ENCODE data around the gene CROCC.

DNA sequence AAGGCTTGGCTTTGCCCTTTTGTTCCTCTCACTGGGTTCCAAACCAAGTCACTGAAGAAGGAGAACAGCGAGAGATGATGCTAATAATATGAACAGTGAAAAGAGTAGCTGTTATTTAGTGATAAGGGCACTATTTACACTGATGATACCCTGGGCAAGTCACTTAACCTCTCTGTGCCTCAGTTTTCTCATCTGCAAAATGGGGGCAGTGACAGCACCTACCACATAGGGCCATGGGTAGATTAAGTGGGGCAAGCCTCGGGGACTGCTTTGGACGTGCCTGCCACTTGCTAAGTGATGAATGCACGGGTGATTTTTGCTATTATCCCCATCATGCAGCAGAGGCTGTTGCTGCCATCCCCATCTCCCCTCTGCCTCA, 80.8 kb downstream of the CROCC start:
- TF ChIP-seq, protein P1, sequence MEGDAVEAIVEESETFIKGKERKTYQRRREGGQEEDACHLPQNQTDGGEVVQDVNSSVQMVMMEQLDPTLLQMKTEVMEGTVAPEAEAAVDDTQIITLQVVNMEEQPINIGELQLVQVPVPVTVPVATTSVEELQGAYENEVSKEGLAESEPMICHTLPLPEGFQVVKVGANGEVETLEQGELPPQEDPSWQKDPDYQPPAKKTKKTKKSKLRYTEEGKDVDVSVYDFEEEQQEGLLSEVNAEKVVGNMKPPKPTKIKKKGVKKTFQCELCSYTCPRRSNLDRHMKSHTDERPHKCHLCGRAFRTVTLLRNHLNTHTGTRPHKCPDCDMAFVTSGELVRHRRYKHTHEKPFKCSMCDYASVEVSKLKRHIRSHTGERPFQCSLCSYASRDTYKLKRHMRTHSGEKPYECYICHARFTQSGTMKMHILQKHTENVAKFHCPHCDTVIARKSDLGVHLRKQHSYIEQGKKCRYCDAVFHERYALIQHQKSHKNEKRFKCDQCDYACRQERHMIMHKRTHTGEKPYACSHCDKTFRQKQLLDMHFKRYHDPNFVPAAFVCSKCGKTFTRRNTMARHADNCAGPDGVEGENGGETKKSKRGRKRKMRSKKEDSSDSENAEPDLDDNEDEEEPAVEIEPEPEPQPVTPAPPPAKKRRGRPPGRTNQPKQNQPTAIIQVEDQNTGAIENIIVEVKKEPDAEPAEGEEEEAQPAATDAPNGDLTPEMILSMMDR (IDR thresholded peaks at IDR 0.05) = no peak
- TF ChIP-seq EP300 (IDR thresholded peaks at IDR 0.05) = no peak
- TF ChIP-seq POLR2A (IDR thresholded peaks at IDR 0.05) = no peak
